H1 (cell line): Measurements from ENCODE around the gene RAB1B. TPM values are rescaled to one million over a fixed set of nuclear protein-coding genes. Genes with fewer than 3 reads are reported as not detected.

Experiments used
- CTCF ChIA-PET: fragments of 300-600 bp; sonication (Branson Sonifier 250); formaldehyde crosslinking; loops from one replicate; lab custom pipeline; 2021; ENCODE audit not compliant: partially characterized antibody; lab: Charles Lee
- POLR2A ChIA-PET: fragments of 300-600 bp; sonication (Branson Sonifier 250); formaldehyde crosslinking; loops from one replicate; lab custom pipeline; 2021; ENCODE audit warnings: inconsistent platforms; ENCODE audit not compliant: partially characterized antibody; lab: Charles Lee
- DNase-seq, 2 experiments: peaks; one replicate each; pipeline versions ENCODE4 v3.0.0 to v3.0.0-alpha.2; 2010 to 2022; ENCODE audit warnings: low spot score in 2 of 2, low read depth in 1 of 2, mixed read lengths in 1 of 2
- FAIRE-seq: peaks from 2 replicates; lab custom pipeline; 2011; peaks lifted over from hg19 to GRCh38; lab: Jason Lieb, UNC
- H2AFZ ChIP-seq: 2 replicates; pipeline ENCODE4 v1.8.1; 2012; ENCODE audit warnings: low read length, inconsistent platforms
- H2AK5ac ChIP-seq: 2 replicates; pipeline ENCODE4 v1.6.1; 2013; ENCODE audit warnings: low read depth, low read length
- H2BK120ac ChIP-seq: replicated peaks from 2 replicates; pipeline ENCODE3; 2013; ENCODE audit warnings: low read depth, low read length, inconsistent platforms
- H2BK12ac ChIP-seq: 2 replicates; pipeline ENCODE4 v1.6.1; 2013; ENCODE audit warnings: low read depth, low read length
- H2BK15ac ChIP-seq: 2 replicates; pipeline ENCODE4 v1.6.1; 2013; ENCODE audit warnings: low read length
- H2BK20ac ChIP-seq: 2 replicates; pipeline ENCODE4 v1.6.1; 2013; ENCODE audit warnings: low read length
- H2BK5ac ChIP-seq: 2 replicates; pipeline ENCODE4 v1.6.1; 2013; ENCODE audit warnings: low read depth, low read length
- H3K14ac ChIP-seq: 2 replicates; pipeline ENCODE4 v1.6.1; 2013; ENCODE audit warnings: inconsistent platforms; ENCODE audit not compliant: insufficient read length
- H3K18ac ChIP-seq: 2 replicates; pipeline ENCODE4 v1.6.1; 2013; ENCODE audit warnings: low read length; ENCODE audit errors: extremely low read depth
- H3K23ac ChIP-seq: 2 replicates; pipeline ENCODE4 v1.6.1; 2013; ENCODE audit warnings: inconsistent platforms; ENCODE audit not compliant: insufficient read length
- H3K23me2 ChIP-seq: 2 replicates; pipeline ENCODE4 v1.6.1; 2013; ENCODE audit warnings: low read depth, low read length
- H3K27ac ChIP-seq: 2 replicates; pipeline ENCODE4 v1.6.1; 2011; ENCODE audit warnings: low read depth, low read length, inconsistent platforms
- H3K27me3 ChIP-seq, 4 experiments: replicated peaks in 1 of 4; 1 replicate in 1 of 4; 2 replicates in 3 of 4; pipeline versions ENCODE4 v1.6.1 to v1.8.1; 2011 to 2013; ENCODE audit warnings: low read length in 3 of 4, mild to moderate bottlenecking in 3 of 4, inconsistent platforms in 2 of 4, mixed read lengths in 2 of 4, moderate library complexity in 1 of 4; ENCODE audit not compliant: control insufficient read depth in 3 of 4, insufficient read depth in 3 of 4; ENCODE audit errors: extremely low read depth in 1 of 4
- H3K36me3 ChIP-seq, 4 experiments: 2 replicates each; pipeline versions ENCODE4 v1.6.1 to v1.8.1; 2011 to 2013; ENCODE audit warnings: mild to moderate bottlenecking in 4 of 4, low read length in 3 of 4, moderate library complexity in 2 of 4, control low read depth in 1 of 4, inconsistent platforms in 1 of 4; ENCODE audit not compliant: insufficient read depth in 4 of 4, control insufficient read depth in 2 of 4
- H3K4ac ChIP-seq: replicated peaks from 2 replicates; pipeline ENCODE3; 2013; ENCODE audit warnings: low read length, low read depth, mixed read lengths, inconsistent platforms; ENCODE audit not compliant: insufficient read length
- H3K4me1 ChIP-seq, 4 experiments: replicated peaks in 1 of 4; 1 replicate in 1 of 4; 2 replicates in 3 of 4; pipeline versions ENCODE4 v1.6.1 to v1.8.1; 2011 to 2013; ENCODE audit warnings: low read length in 3 of 4, inconsistent platforms in 2 of 4, mixed read lengths in 1 of 4; ENCODE audit not compliant: insufficient read depth in 4 of 4, control insufficient read depth in 3 of 4
- H3K4me2 ChIP-seq, 2 experiments: 2 replicates each; pipeline versions ENCODE4 v1.6.1 to v1.8.1; 2011 to 2013; ENCODE audit warnings: low read depth in 2 of 2, low read length in 2 of 2, control low read depth in 1 of 2, inconsistent platforms in 1 of 2, mild to moderate bottlenecking in 1 of 2; ENCODE audit not compliant: insufficient read depth in 1 of 2
- H3K4me3 ChIP-seq, 4 experiments: fragments of 200-600, 300-600 bp in 1 of 4; sonication (generic), shearing (Covaris generic), sonication (Bioruptor Twin) in 1 of 4; 2 replicates each; pipeline versions ENCODE4 v1.5.1 to v1.8.1; 2011 to 2016; ENCODE audit warnings: low read length in 4 of 4, low read depth in 3 of 4, control low read depth in 2 of 4, inconsistent platforms in 2 of 4, mild to moderate bottlenecking in 2 of 4, mixed read lengths in 1 of 4, moderate library complexity in 1 of 4; ENCODE audit not compliant: insufficient read depth in 2 of 4; ENCODE audit errors: extremely low read depth in 1 of 4
- H3K56ac ChIP-seq: replicated peaks from 2 replicates; pipeline ENCODE3; 2013; ENCODE audit warnings: low read depth, mild to moderate bottlenecking, mixed read lengths, low read length, inconsistent platforms; ENCODE audit not compliant: insufficient read length
- H3K79me1 ChIP-seq: 2 replicates; pipeline ENCODE4 v1.6.1; 2013; ENCODE audit warnings: low read depth, low read length, control low read depth
- H3K79me2 ChIP-seq, 2 experiments: 2 replicates each; pipeline versions ENCODE4 v1.6.1 to v1.8.1; 2012 to 2013; ENCODE audit warnings: low read length in 2 of 2, mild to moderate bottlenecking in 2 of 2, inconsistent platforms in 1 of 2; ENCODE audit not compliant: insufficient read depth in 2 of 2, control insufficient read depth in 1 of 2
- H3K9ac ChIP-seq, 4 experiments: replicated peaks in 1 of 4; 1 replicate in 1 of 4; 2 replicates in 3 of 4; pipeline versions ENCODE4 v1.6.1 to v1.8.1; 2011 to 2013; ENCODE audit warnings: low read depth in 3 of 4, low read length in 3 of 4, control low read depth in 2 of 4, mild to moderate bottlenecking in 2 of 4, moderate library complexity in 2 of 4, inconsistent platforms in 1 of 4; ENCODE audit errors: extremely low read depth in 1 of 4
- H3K9me3 ChIP-seq, 2 experiments: 2 replicates each; pipeline versions ENCODE4 v1.6.1 to v1.8.1; 2012 to 2013; ENCODE audit warnings: mild to moderate bottlenecking in 2 of 2, moderate library complexity in 2 of 2, control low read depth in 1 of 2, inconsistent platforms in 1 of 2, low read depth in 1 of 2, low read length in 1 of 2, mixed read lengths in 1 of 2; ENCODE audit not compliant: insufficient read depth in 2 of 2
- H4K20me1 ChIP-seq, 2 experiments: replicated peaks in 1 of 2; 2 replicates each; pipeline versions ENCODE3 to v1.8.1; 2011 to 2013; ENCODE audit warnings: inconsistent platforms in 2 of 2, low read length in 2 of 2, mild to moderate bottlenecking in 1 of 2; ENCODE audit not compliant: insufficient read depth in 2 of 2, control insufficient read depth in 1 of 2
- H4K5ac ChIP-seq: 2 replicates; pipeline ENCODE4 v1.6.1; 2013; ENCODE audit warnings: low read length, low read depth, mixed read lengths, inconsistent platforms; ENCODE audit not compliant: insufficient read length
- H4K8ac ChIP-seq: 2 replicates; pipeline ENCODE4 v1.8.0; 2013; ENCODE audit warnings: mild to moderate bottlenecking, moderate library complexity, low read length, inconsistent platforms; ENCODE audit not compliant: insufficient read depth; ENCODE audit errors: extremely low read depth
- H4K91ac ChIP-seq: replicated peaks from 2 replicates; pipeline ENCODE3; 2013; ENCODE audit warnings: low read length, mixed read lengths, inconsistent platforms; ENCODE audit not compliant: insufficient read length
- ASH2L ChIP-seq: fragments of 200-600, 300-600 bp; sonication (generic); IDR thresholded peaks from one replicate; pipeline ENCODE4 v1.7.1; 2017; ENCODE audit warnings: low read length
- BCL11A ChIP-seq, 2 experiments: IDR thresholded peaks; one replicate each; pipeline ENCODE4 v1.6.1; 2011; ENCODE audit warnings: low read depth in 2 of 2, low read length in 2 of 2, mild to moderate bottlenecking in 2 of 2
- CBX5 ChIP-seq: fragments of 300-800, 300-1000 bp; sonication (generic); IDR thresholded peaks from 2 replicates; pipeline ENCODE4 v1.7.1; 2016; ENCODE audit warnings: antibody characterized with exemption, low read length, low read depth
- CREB1 ChIP-seq: IDR thresholded peaks from 2 replicates; pipeline ENCODE4 v1.6.1; 2012; ENCODE audit warnings: inconsistent platforms
- GABPA ChIP-seq: IDR thresholded peaks from 2 replicates; pipeline ENCODE4 v1.6.1; 2011; ENCODE audit warnings: mild to moderate bottlenecking, low read length, moderate library complexity, borderline replicate concordance; ENCODE audit not compliant: insufficient read depth
- KDM4A ChIP-seq: IDR thresholded peaks from one replicate; pipeline ENCODE4 v1.7.1; 2012; ENCODE audit warnings: low read depth, mild to moderate bottlenecking, moderate library complexity, low read length, inconsistent platforms; ENCODE audit not compliant: severe bottlenecking
- SRF ChIP-seq: IDR thresholded peaks from 2 replicates; pipeline ENCODE4 v1.6.1; 2011; ENCODE audit warnings: mild to moderate bottlenecking, low read depth, low read length, moderate library complexity
- SUZ12 ChIP-seq: fragments of 200-600 bp; sonication (generic); IDR thresholded peaks from 2 replicates; pipeline ENCODE4 v1.6.1; 2012; ENCODE audit warnings: mild to moderate bottlenecking, inconsistent platforms, low read length, moderate library complexity, mixed read lengths
- WGBS, 2 experiments: shearing (Covaris generic) in 1 of 2; methylation state at CpG; one replicate each; pipeline versions ENCODE4 v1.1.6 to v1.1.7; 2013 to 2015; ENCODE audit warnings: low lambda C conversion rate in 2 of 2, mixed read lengths in 2 of 2, inconsistent platforms in 1 of 2, low coverage in 1 of 2, missing lambda C conversion rate in 1 of 2; ENCODE audit not compliant: insufficient replicate concordance in 2 of 2, insufficient coverage in 1 of 2, insufficient read length in 1 of 2; ENCODE audit errors: extremely low coverage in 1 of 2, missing lambda C conversion rate in 1 of 2; 5-methylcytosine and 5-hydroxymethylcytosine counted together
- polyA plus RNA-seq, 7 experiments: library from polyadenylated mRNA; depleted of rRNA in 3 of 7; stranded (reverse) in 5 of 7; unstranded in 2 of 7; fragments of >200 nt in 5 of 7; fragments of 200-250 nt in 2 of 7; gene quantifications; 1 replicate in 5 of 7; 2 replicates in 1 of 7; 4 replicates in 1 of 7; pipeline versions ENCODE4 v1.2.1 to v1.2.3, GENCODE V29; 2011 to 2013; ENCODE audit warnings: missing spikeins in 2 of 7, mixed read lengths in 2 of 7
- total RNA-seq: library from RNA; stranded (reverse); fragmentation: NEBNext Ultra II Directional; extraction: Animal tissue kit (Norgen Biotek cat#: 25700); gene quantifications from 2 replicates; pipeline ENCODE4 v1.2.1, GENCODE V29; 2021

The RAB1B gene
- total and polyA plus RNA-seq, 2 of the 8 experiments (the other 6 are each of a cell fraction or from before 2014, with no cell fraction given): 100 to 217 TPM

GRCh38 chr11:66264383-66264782 lies 4.1 kb upstream of the RAB1B start:
- ChIA-PET POLR2A (interaction anchor here (1.0 to 9.0 kb wide), 4 partner anchors 16 to 27 kb away, joined by 3 to 125 read pairs (median 17); partner anchors contain the start of genes CNIH2 and YIF1A), CTCF (interaction anchor here (0.8 to 2.3 kb wide), 11 partner anchors 11 to 68 kb away, joined by 3 to 10 read pairs (median 3); no protein-coding TSS in a partner anchor)
- Histone ChIP-seq H2AK5ac (no peak overlapping the region), H3K18ac (no peak overlapping the region), H4K8ac (0 out of 2 replicates have a peak overlapping the region, but pooled peaks have one; percentile 1), H2BK5ac (no peak overlapping the region), H3K23me2 (peaks cover 9% of the 10 kb centered on the region), H3K27ac (no peak overlapping the region; the same call in 1 of the 2 replicates), H3K36me3 (peaks cover 14 to 27% (median 20%) of the 10 kb centered on the region in 4 experiments; a peak in 7 of 8 replicates), H3K79me2 (peaks cover 0 to 2% of the 10 kb centered on the region in 2 experiments; a peak in 1 of 4 replicates), H3K27me3 (no peaks in the 10 kb centered on the region), H2BK15ac (no peak overlapping the region), H2AFZ (no peak overlapping the region), H3K14ac (no peak overlapping the region), H2BK120ac (no peak overlapping the region), H3K9ac (no peak overlapping the region), H2BK12ac (no peak overlapping the region), H4K20me1 (peaks cover 7 to 23% of the 10 kb centered on the region in 2 experiments), H3K9me3 (no peaks in the 10 kb centered on the region), H3K4me2 (no peak overlapping the region), H2BK20ac (no peak overlapping the region), H3K23ac (no peak overlapping the region), H4K5ac (no peak overlapping the region), H4K91ac (no peak overlapping the region), H3K4me1 (peaks cover 0 to 5% (median 3%) of the 10 kb centered on the region in 4 experiments; a peak in 5 of 7 replicates), H3K4ac (no peak overlapping the region), H3K4me3 (no peak overlapping the region), H3K56ac (no peak overlapping the region), H3K79me1 (no peaks in the 10 kb centered on the region; the same call in 1 of the 2 replicates)
- whole genome bisulfite sequencing, 2 experiments: 93% methylated on average over 8 of the region's 8 CpGs; no CpG with 5 or more reads in 1 of the 2 experiments
- DNase-seq (no peak), FAIRE-seq (no peak)
- TF ChIP-seq ASH2L (no peak), KDM4A (no peak), BCL11A (IDR thresholded peaks at IDR 0.05; ENCODE audit: low read depth in 2 of 2, low read length in 2 of 2) (no peak), CREB1 (no peak), SUZ12 (no peak), SRF (no peak), GABPA (no peak), CBX5 (no peak)
